ENCODE measurements around the gene PARVG.

Gene PARVG

GRCh38 chr22:44244265-44244822 is 63.6 kb downstream of the PARVG start:
- DNase-seq (ENCODE audit: low read depth in 2 of 2) = no peak

GRCh38 chr22:44245438-44245837 is 64.7 kb downstream of the PARVG start:
- no peak for DNase-seq (ENCODE audit: low read depth in 2 of 2)

GRCh38 chr22:44245867-44246266 is 65.1 kb downstream of the PARVG start:
- no peak for DNase-seq (ENCODE audit: low read depth in 2 of 2)

GRCh38 chr22:44246615-44247326 is 66.0 kb downstream of the PARVG start:
- no peak for DNase-seq (ENCODE audit: low read depth in 2 of 2)

- no peak for DNase-seq (ENCODE audit: low read depth in 2 of 2)
Measured at GRCh38 chr22:44247346-44247745, 66.6 kb downstream of the PARVG start.

GRCh38 chr22:44247923-44248892 is 67.5 kb downstream of the PARVG start:
- no peak for DNase-seq (ENCODE audit: low read depth in 2 of 2)

- DNase-seq (ENCODE audit: low read depth in 2 of 2) = no peak
Measured at GRCh38 chr22:44248926-44249325, 68.2 kb downstream of the PARVG start.

GRCh38 chr22:44249376-44250147 is 68.8 kb downstream of the PARVG start:
- DNase-seq (ENCODE audit: low read depth in 2 of 2) = no peak

GRCh38 chr22:44254811-44255210 is 74.1 kb downstream of the PARVG start:
- DNase-seq (ENCODE audit: low read depth in 2 of 2) = no peak

- no peak for DNase-seq (ENCODE audit: low read depth in 2 of 2)
Measured at GRCh38 chr22:44256085-44256484, 75.4 kb downstream of the PARVG start.

GRCh38 chr22:44256556-44257485 is 76.1 kb downstream of the PARVG start:
- no peak for DNase-seq (ENCODE audit: low read depth in 2 of 2)

All from fibroblast of skin of left quadriceps (primary cell).